Measurements from ENCODE around the gene UNG.
"Not testable (repeated sequence)": the region's sequence is repeated elsewhere in the genome, so short reads cannot be mapped to it uniquely, and the experiment has no call there.

The UNG gene

DNA sequence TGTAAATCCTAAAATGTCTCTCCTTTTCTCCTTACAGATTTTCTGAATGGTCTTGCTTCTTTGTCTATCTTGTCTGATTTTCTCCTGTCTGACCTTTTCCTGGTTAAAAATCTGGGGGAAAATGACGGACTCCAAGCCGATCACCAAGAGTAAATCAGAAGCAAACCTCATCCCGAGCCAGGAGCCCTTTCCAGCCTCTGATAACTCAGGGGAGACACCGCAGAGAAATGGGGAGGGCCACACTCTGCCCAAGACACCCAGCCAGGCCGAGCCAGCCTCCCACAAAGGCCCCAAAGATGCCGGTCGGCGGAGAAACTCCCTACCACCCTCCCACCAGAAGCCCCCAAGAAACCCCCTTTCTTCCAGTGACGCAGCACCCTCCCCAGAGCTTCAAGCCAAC lies 42.0 kb downstream of the UNG start:
- no peak for DNase-seq (ENCODE audit: extremely low read depth, low read depth)
- TF ChIP-seq, protein P1, sequence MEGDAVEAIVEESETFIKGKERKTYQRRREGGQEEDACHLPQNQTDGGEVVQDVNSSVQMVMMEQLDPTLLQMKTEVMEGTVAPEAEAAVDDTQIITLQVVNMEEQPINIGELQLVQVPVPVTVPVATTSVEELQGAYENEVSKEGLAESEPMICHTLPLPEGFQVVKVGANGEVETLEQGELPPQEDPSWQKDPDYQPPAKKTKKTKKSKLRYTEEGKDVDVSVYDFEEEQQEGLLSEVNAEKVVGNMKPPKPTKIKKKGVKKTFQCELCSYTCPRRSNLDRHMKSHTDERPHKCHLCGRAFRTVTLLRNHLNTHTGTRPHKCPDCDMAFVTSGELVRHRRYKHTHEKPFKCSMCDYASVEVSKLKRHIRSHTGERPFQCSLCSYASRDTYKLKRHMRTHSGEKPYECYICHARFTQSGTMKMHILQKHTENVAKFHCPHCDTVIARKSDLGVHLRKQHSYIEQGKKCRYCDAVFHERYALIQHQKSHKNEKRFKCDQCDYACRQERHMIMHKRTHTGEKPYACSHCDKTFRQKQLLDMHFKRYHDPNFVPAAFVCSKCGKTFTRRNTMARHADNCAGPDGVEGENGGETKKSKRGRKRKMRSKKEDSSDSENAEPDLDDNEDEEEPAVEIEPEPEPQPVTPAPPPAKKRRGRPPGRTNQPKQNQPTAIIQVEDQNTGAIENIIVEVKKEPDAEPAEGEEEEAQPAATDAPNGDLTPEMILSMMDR (IDR thresholded peaks at IDR 0.05; ENCODE audit: low read depth, low read length, missing control alignments): no peak
- H3K4me3 ChIP-seq (replicated peaks; ENCODE audit: low read depth, low read length): no peak overlapping the region

DNA sequence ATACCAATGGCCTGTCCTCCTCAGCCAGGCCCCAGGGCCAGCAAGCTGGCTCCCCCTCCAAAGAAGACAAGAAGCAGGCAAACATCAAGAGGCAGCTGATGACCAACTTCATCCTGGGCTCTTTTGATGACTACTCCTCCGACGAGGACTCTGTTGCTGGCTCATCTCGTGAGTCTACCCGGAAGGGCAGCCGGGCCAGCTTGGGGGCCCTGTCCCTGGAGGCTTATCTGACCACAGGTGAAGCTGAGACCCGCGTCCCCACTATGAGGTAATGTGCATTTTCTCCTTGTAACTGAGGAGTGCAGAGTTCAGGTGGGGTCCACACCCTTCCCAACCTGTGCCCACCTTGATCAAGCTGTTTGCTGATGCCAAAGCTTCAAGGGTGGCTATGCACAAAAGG lies 42.4 kb downstream of the UNG start:
- TF ChIP-seq, protein P1 (IDR thresholded peaks at IDR 0.05; ENCODE audit: low read depth, low read length, missing control alignments): no peak
- DNase-seq (ENCODE audit: extremely low read depth, low read depth): no peak

DNA sequence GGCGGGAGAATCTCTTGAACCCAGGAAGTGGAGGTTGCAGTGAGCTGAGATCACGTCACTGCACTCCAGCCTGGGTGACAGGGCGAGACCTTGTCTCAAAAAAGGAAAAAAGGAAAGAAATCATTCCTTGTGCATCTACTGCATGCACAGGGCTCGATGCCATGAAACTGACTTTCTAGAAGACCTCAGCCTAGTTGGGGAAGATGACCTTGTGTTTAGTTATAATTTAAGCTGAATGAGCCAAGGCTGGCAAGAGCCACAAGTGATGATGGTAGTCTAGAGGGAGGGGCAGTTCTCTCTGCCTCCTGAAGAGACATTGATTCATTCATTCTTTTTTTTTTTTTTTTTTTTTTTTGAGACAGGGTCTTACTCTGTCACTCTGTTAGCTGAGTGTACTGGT lies 43.2 kb downstream of the UNG start:
- TF ChIP-seq, protein P1 (IDR thresholded peaks at IDR 0.05; ENCODE audit: low read depth, low read length, missing control alignments): no peak
- no peak for DNase-seq (ENCODE audit: extremely low read depth, low read depth)
- H3K4me3 ChIP-seq (replicated peaks; ENCODE audit: low read depth, low read length): no peak overlapping the region

More for the DNA sequence above, 42.4 kb downstream of the UNG start:
- no peak overlapping the region for H3K4me3 ChIP-seq (replicated peaks; ENCODE audit: low read depth, low read length)

DNA sequence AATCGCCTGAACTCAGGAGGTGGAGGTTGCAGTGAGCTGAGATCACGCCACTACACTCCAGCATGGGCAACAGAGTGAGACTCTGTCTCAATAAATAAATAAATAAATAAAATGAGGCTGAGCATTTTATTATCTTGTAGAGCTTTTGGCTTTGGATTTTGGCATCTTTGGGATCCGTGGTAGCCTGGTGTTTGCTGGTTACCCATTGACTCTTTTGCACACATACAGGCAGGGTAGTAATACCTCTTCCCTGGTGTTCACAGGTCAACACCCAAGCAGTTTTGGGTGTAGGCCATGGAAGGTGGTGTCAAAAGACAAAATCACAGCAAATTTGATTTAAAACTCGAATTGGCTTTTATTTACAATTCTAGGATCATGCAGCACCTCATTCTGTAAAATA lies 46.8 kb downstream of the UNG start:
- H3K4me3 ChIP-seq (replicated peaks; ENCODE audit: low read depth, low read length): no peak overlapping the region
- DNase-seq (ENCODE audit: extremely low read depth, low read depth): no peak
- TF ChIP-seq, protein P1 (IDR thresholded peaks at IDR 0.05; ENCODE audit: low read depth, low read length, missing control alignments): no peak

DNA sequence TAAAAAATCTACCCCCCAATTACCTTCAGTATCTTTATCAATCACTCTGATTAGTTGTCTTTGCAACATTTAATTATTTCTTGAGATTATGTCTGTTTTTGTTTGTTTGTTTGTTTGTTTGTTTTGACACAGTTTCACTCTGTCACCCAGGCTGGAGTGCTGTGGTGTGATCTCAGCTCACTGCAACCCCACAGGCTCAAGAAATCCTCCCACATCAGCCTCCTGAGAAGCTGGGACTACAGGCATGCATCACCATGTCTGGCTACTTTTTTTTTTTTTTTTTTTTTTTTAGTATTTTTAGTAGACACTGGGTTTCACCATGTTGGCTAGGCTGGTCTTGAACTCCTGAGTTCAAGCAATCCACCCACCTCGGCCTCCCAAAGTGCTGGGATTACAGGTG lies 49.7 kb downstream of the UNG start:
- not testable (repeated sequence) for H3K4me3 ChIP-seq (replicated peaks; ENCODE audit: low read depth, low read length); DNase-seq (ENCODE audit: extremely low read depth, low read depth)

DNA sequence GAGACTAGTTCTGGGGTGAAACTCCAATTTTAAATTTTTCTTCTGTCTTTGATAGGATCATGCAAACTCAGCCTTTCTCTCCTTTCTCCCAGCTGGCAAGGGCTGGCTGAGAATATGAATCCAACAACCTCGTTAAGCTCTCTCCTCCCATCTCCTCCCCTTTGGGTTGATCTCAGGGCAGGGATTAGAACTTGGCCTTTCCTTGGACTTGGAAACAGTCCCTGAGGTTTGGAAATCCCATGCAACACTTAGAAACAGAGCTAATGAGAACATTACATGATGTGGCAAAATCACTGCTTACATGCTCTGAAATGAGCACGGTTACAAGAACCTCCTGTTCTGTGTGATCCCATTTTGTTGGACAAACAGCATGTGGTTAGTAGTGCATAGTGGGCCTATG lies 50.6 kb downstream of the UNG start:
- H3K4me3 ChIP-seq (replicated peaks; ENCODE audit: low read depth, low read length): no peak overlapping the region
- TF ChIP-seq, protein P1 (IDR thresholded peaks at IDR 0.05; ENCODE audit: low read depth, low read length, missing control alignments): no peak
- no peak for DNase-seq (ENCODE audit: extremely low read depth, low read depth)

DNA sequence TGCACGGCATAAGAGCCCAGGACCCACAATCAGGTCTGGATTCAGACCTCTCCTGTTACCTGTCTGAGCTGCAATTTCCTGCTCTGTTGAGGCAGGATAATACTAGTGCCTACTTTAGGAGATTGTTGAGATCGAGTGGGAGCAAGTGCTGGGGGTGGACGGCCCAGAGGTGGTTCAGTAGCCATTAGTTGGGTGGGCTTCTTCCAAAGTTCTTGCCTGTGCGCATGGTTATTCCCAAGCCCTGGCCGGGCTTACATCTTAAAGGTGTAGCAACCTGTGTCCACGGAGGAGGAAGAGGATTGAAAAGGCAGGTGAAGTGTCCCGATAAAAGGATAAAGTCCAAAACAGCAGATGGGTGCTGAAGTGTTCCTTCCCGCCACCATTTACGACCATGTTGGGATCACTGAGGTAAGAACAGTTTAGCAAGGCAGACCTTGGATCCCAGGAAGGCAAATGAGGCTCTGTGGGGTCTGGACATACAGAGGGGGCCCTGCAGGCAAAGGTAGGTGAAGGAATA lies 52.8 kb downstream of the UNG start:
- H3K4me3 ChIP-seq (replicated peaks; ENCODE audit: low read depth, low read length): no peak overlapping the region
- DNase-seq (ENCODE audit: extremely low read depth, low read depth): no peak
- TF ChIP-seq, protein P1 (IDR thresholded peaks at IDR 0.05; ENCODE audit: low read depth, low read length, missing control alignments): no peak

All from HFF-Myc (cell line).